Lung (tissue), 12 donors: ENCODE results near the gene CSF1R. TPM values are rescaled to one million over a fixed set of nuclear protein-coding genes. Genes with fewer than 3 reads are reported as not detected.

Source experiments
- ATAC-seq: fragments of 200-7000 bp; cut with Tn5 transposase; one replicate; pipeline ENCODE4 v1.9.1; 2020; ENCODE audit warnings: moderate number of reproducible peaks; ENCODE audit not compliant: insufficient read depth, low FRiP score
- DNase-seq, 3 donors: peaks; one replicate each; pipeline ENCODE4 v3.0.0-alpha.2; 2013 to 2017
- H3K27ac ChIP-seq, 2 donors: one replicate each; pipeline ENCODE4 v1.5.1; 2013; ENCODE audit warnings: mild to moderate bottlenecking in 2 of 2, moderate library complexity in 2 of 2, control low read depth in 1 of 2, inconsistent platforms in 1 of 2, low read depth in 1 of 2, low read length in 1 of 2
- H3K27me3 ChIP-seq, 3 donors: one replicate each; pipeline ENCODE4 v1.5.1; 2013; ENCODE audit warnings: low read length in 2 of 3; ENCODE audit not compliant: control insufficient read depth in 3 of 3, insufficient read depth in 3 of 3
- H3K36me3 ChIP-seq, 4 donors: one replicate each; pipeline ENCODE4 v1.5.1; 2013; ENCODE audit warnings: low read length in 4 of 4, mild to moderate bottlenecking in 1 of 4, moderate library complexity in 1 of 4; ENCODE audit not compliant: control insufficient read depth in 4 of 4, insufficient read depth in 4 of 4
- H3K4me1 ChIP-seq, 5 donors: one replicate each; pipeline ENCODE4 v1.5.1; 2013; ENCODE audit warnings: low read length in 5 of 5, mild to moderate bottlenecking in 2 of 5, moderate library complexity in 1 of 5; ENCODE audit not compliant: control insufficient read depth in 5 of 5, insufficient read depth in 5 of 5
- H3K4me3 ChIP-seq: one replicate; pipeline ENCODE4 v1.5.1; 2013; ENCODE audit warnings: mild to moderate bottlenecking, control low read depth, moderate library complexity
- H3K9ac ChIP-seq, 2 donors: one replicate each; pipeline ENCODE4 v1.5.1; 2013; ENCODE audit warnings: low read length in 2 of 2, control low read depth in 1 of 2; ENCODE audit not compliant: insufficient read depth in 1 of 2
- H3K9me3 ChIP-seq, 4 donors: one replicate each; pipeline ENCODE4 v1.5.1; 2013; ENCODE audit warnings: low read length in 3 of 4, mild to moderate bottlenecking in 1 of 4, moderate library complexity in 1 of 4; ENCODE audit not compliant: control insufficient read depth in 4 of 4, insufficient read depth in 3 of 4
- CTCF ChIP-seq: IDR thresholded peaks from 2 replicates; pipeline ENCODE4 v1.5.1; 2012; ENCODE audit warnings: mild to moderate bottlenecking; ENCODE audit errors: control extremely low read depth, extremely low read depth
- WGBS, 2 donors: extraction: QIAGEN DNeasy Blood & Tissue Kit; methylation state at CpG; one replicate each; pipeline ENCODE4 v1.1.7; 2013; 5-methylcytosine and 5-hydroxymethylcytosine counted together
- polyA plus RNA-seq, 2 donors: library from polyadenylated mRNA; stranded (reverse); fragments of 200-250 nt; gene quantifications; one replicate each; pipeline ENCODE4 v1.2.1, GENCODE V29; 2013
- total RNA-seq, 2 donors: library from RNA; depleted of rRNA in 1 of 2; stranded (reverse); fragments of >200 nt in 1 of 2; gene quantifications; one replicate each; pipeline ENCODE4 v1.2.1, GENCODE V29; 2014 to 2021
- donor health status: control.
- donor health status: control.
- donor health status: Bipolar disorder and iron deficiency.
- donor health status: healthy.
- donor health status: DM: yes; HTN: yes; CAD: no.

CSF1R gene
- total and polyA plus RNA-seq, 4 donors = 13.0 to 65.0 (median 40.7) TPM

GRCh38 chr5:150081541-150082283 is 4.6 kb downstream of the CSF1R start:
- Histone ChIP-seq H3K4me1 (peaks cover 0 to 16% (median 4%) of the 10 kb centered on the region in 5 donors), H3K27me3 (no peaks in the 10 kb centered on the region), H3K4me3 (no peak overlapping the region), H3K36me3 (no peaks in the 10 kb centered on the region), H3K9me3 (no peaks in the 10 kb centered on the region), H3K9ac (no peak overlapping the region), H3K27ac (no peak overlapping the region)
- TF ChIP-seq CTCF = no peak
- 11 to 20% methylated on average over 14 to 15 of the region's 15 CpGs for WGBS, 2 donors
- peak; percentile 76 to 88 (median 76) for DNase-seq
- ATAC-seq = peak; percentile 71

- Histone ChIP-seq H3K9me3 (peaks cover 0 to 1% (median 0%) of the 10 kb centered on the region in 4 donors), H3K9ac (no peak overlapping the region), H3K27me3 (no peaks in the 10 kb centered on the region), H3K4me1 (peaks cover 0 to 16% (median 4%) of the 10 kb centered on the region in 5 donors), H3K4me3 (no peak overlapping the region), H3K36me3 (no peaks in the 10 kb centered on the region), H3K27ac (no peak overlapping the region)
- no peak for ATAC-seq
- TF ChIP-seq CTCF = no peak
- no peak for DNase-seq
- WGBS, 2 donors = 86 to 88% methylated on average over 14 to 15 of the region's 15 CpGs
Measured at GRCh38 chr5:150080696-150081435, 5.5 kb downstream of the CSF1R start.

- Histone ChIP-seq H3K4me1 (peaks cover 0 to 16% (median 4%) of the 10 kb centered on the region in 5 donors), H3K4me3 (no peak overlapping the region), H3K9me3 (peaks cover 0 to 3% (median 0%) of the 10 kb centered on the region in 4 donors), H3K27ac (no peak overlapping the region), H3K27me3 (no peaks in the 10 kb centered on the region), H3K9ac (no peak overlapping the region), H3K36me3 (peaks cover 0 to 2% (median 0%) of the 10 kb centered on the region in 4 donors)
- ATAC-seq (no peak), DNase-seq (no peak)
- TF ChIP-seq CTCF = no peak
- WGBS, 2 donors = 96 to 99% methylated on average over 19 of the region's 19 CpGs
Measured at GRCh38 chr5:150079909-150080461, 6.4 kb downstream of the CSF1R start.
